Mesendoderm (in vitro differentiated cells): Measurements from ENCODE around the gene RTKN2.

Source experiments
- DNase-seq: peaks from one replicate; pipeline ENCODE4 v3.0.0; 2013
- H2AK5ac ChIP-seq: 2 replicates; pipeline ENCODE4 v1.6.1; 2013; ENCODE audit warnings: low read length, inconsistent platforms
- H2BK120ac ChIP-seq: 2 replicates; pipeline ENCODE4 v1.6.1; 2013; ENCODE audit warnings: low read depth, mild to moderate bottlenecking, low read length, moderate library complexity, mixed read lengths
- H2BK15ac ChIP-seq: replicated peaks from 2 replicates; pipeline ENCODE4 v1.6.1; 2013; ENCODE audit warnings: low read depth, mild to moderate bottlenecking, moderate library complexity
- H2BK5ac ChIP-seq: 2 replicates; pipeline ENCODE4 v1.6.1; 2013; ENCODE audit warnings: low read length, inconsistent platforms
- H3K18ac ChIP-seq: 2 replicates; pipeline ENCODE4 v1.6.1; 2013; ENCODE audit warnings: mild to moderate bottlenecking, low read length, mixed read lengths
- H3K23ac ChIP-seq: one replicate; pipeline ENCODE4 v1.6.1; 2013; ENCODE audit warnings: low read length
- H3K27ac ChIP-seq: 2 replicates; pipeline ENCODE4 v1.5.1; 2013; ENCODE audit warnings: low read depth, mild to moderate bottlenecking, inconsistent platforms, low read length, moderate library complexity
- H3K27me3 ChIP-seq: 2 replicates; pipeline ENCODE4 v1.6.1; 2013; ENCODE audit warnings: low read length, control low read depth, mild to moderate bottlenecking, inconsistent platforms; ENCODE audit not compliant: insufficient read depth, poor library complexity
- H3K36me3 ChIP-seq: 2 replicates; pipeline ENCODE4 v1.6.1; 2013; ENCODE audit warnings: low read length, inconsistent platforms; ENCODE audit not compliant: control insufficient read depth, insufficient read depth
- H3K4ac ChIP-seq: one replicate; pipeline ENCODE4 v1.6.1; 2013; ENCODE audit warnings: low read depth, mild to moderate bottlenecking, low read length, moderate library complexity
- H3K4me1 ChIP-seq: 2 replicates; pipeline ENCODE4 v1.6.1; 2013; ENCODE audit warnings: low read depth, low read length, inconsistent platforms; ENCODE audit not compliant: control insufficient read depth
- H3K4me2 ChIP-seq: 2 replicates; pipeline ENCODE4 v1.6.1; 2013; ENCODE audit warnings: low read length
- H3K4me3 ChIP-seq: 2 replicates; pipeline ENCODE4 v1.5.1; 2013; ENCODE audit warnings: mild to moderate bottlenecking, low read length
- H3K56ac ChIP-seq: one replicate; pipeline ENCODE4 v1.6.1; 2013; ENCODE audit warnings: low read length
- H3K79me1 ChIP-seq: 2 replicates; pipeline ENCODE4 v1.6.1; 2013; ENCODE audit warnings: low read length, inconsistent platforms
- H3K79me2 ChIP-seq: 2 replicates; pipeline ENCODE4 v1.6.1; 2013; ENCODE audit warnings: mild to moderate bottlenecking, low read length; ENCODE audit not compliant: control insufficient read depth, insufficient read depth
- H3K9ac ChIP-seq: 2 replicates; pipeline ENCODE4 v1.6.1; 2013; ENCODE audit warnings: low read length, inconsistent platforms
- H4K5ac ChIP-seq: one replicate; pipeline ENCODE4 v1.6.1; 2013; ENCODE audit warnings: low read length
- H4K8ac ChIP-seq: one replicate; pipeline ENCODE4 v1.6.1; 2013; ENCODE audit warnings: low read depth, mild to moderate bottlenecking, control low read depth, low read length, moderate library complexity
- WGBS: extraction: QIAGEN DNeasy Blood & Tissue Kit; methylation state at CpG from one replicate; pipeline ENCODE4 v1.1.7; 2013; ENCODE audit warnings: low lambda C conversion rate, missing lambda C conversion rate; ENCODE audit not compliant: insufficient coverage; ENCODE audit errors: extremely low coverage; 5-methylcytosine and 5-hydroxymethylcytosine counted together

RTKN2 gene

DNA sequence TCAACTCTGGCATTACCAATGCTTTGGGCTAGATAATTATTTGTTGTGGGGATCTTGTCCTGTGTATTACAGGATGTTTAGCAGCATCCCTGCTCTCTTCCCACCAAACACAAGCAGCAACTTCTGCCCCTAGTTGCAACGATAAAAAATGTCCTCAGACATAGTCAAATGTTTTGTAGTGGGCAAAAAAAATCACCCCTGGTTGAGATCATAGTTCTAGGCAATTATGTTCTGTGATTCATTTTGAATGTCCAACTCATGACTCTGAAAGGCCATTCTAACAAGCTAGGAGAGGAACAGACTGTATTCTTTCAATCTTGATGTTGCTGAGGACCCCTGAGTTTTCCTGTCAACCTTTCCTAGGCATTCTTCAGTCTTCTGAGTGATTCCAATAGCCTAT lies 79.5 kb downstream of the RTKN2 start:
- H3K79me1 ChIP-seq, result no peaks in the 10 kb centered on the region
- no peak overlapping the region for H3K4me2 ChIP-seq
- no peak overlapping the region for H4K8ac ChIP-seq
- no peak overlapping the region for H3K27ac ChIP-seq
- no peak overlapping the region for H2AK5ac ChIP-seq
- no peaks in the 10 kb centered on the region for H3K27me3 ChIP-seq
- H3K9ac ChIP-seq, result no peak overlapping the region
- H3K4ac ChIP-seq, result no peak overlapping the region
- DNase-seq, result no peak
- H3K56ac ChIP-seq, result no peak overlapping the region
- no peaks in the 10 kb centered on the region for H3K79me2 ChIP-seq
- H3K18ac ChIP-seq, result no peak overlapping the region
- no peak overlapping the region for H2BK15ac ChIP-seq
- no CpG with 5 or more reads among the region's 1 CpG for WGBS
- H3K4me1 ChIP-seq, result no peaks in the 10 kb centered on the region
- H4K5ac ChIP-seq, result no peak overlapping the region
- no peak overlapping the region for H2BK5ac ChIP-seq
- no peak overlapping the region for H3K23ac ChIP-seq
- H3K4me3 ChIP-seq, result no peak overlapping the region
- no peaks in the 10 kb centered on the region for H3K36me3 ChIP-seq
- H2BK120ac ChIP-seq, result no peak overlapping the region

DNA sequence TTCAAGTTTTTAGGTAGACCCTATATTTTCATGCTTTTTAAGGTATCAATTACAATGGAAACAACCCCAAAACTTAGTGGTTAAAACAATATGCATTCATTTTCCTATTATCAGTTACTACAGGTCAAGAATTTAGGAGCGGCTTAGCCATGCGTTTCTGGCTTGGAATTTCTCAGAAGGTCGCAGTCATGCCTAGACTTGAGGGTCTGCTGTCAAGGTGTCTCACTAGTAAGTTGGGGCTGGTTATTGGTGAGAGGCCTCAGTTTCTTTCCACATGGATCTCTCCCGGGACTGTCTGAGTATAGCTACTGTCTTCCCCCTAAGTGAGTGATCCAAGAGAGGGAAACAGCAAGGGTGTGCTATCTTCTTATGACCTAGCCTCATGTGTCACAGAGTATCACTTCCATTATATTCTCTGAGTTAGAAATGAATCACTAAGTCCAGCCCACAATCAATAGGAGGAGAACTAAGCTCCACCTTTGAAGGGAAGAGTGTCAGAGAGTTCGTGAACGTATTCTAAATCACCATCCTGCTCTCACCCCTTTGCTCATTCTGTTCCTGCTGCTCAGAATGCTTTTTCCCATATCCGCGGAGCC lies 80.5 kb downstream of the RTKN2 start:
- H2AK5ac ChIP-seq, result no peak overlapping the region
- no peak overlapping the region for H3K4ac ChIP-seq
- H4K5ac ChIP-seq, result no peak overlapping the region
- no peaks in the 10 kb centered on the region for H3K79me2 ChIP-seq
- H3K36me3 ChIP-seq, result no peaks in the 10 kb centered on the region
- H3K18ac ChIP-seq, result no peak overlapping the region
- H2BK5ac ChIP-seq, result no peak overlapping the region
- H3K4me2 ChIP-seq, result no peak overlapping the region
- DNase-seq, result no peak
- no peak overlapping the region for H4K8ac ChIP-seq
- no peaks in the 10 kb centered on the region for H3K27me3 ChIP-seq
- WGBS, result no CpG with 5 or more reads among the region's 8 CpGs
- no peaks in the 10 kb centered on the region for H3K79me1 ChIP-seq
- H3K56ac ChIP-seq, result no peak overlapping the region
- H2BK120ac ChIP-seq, result no peak overlapping the region
- no peak overlapping the region for H2BK15ac ChIP-seq
- H3K4me3 ChIP-seq, result no peak overlapping the region
- H3K27ac ChIP-seq, result no peak overlapping the region
- H3K9ac ChIP-seq, result no peak overlapping the region
- H3K4me1 ChIP-seq, result no peaks in the 10 kb centered on the region
- no peak overlapping the region for H3K23ac ChIP-seq

DNA sequence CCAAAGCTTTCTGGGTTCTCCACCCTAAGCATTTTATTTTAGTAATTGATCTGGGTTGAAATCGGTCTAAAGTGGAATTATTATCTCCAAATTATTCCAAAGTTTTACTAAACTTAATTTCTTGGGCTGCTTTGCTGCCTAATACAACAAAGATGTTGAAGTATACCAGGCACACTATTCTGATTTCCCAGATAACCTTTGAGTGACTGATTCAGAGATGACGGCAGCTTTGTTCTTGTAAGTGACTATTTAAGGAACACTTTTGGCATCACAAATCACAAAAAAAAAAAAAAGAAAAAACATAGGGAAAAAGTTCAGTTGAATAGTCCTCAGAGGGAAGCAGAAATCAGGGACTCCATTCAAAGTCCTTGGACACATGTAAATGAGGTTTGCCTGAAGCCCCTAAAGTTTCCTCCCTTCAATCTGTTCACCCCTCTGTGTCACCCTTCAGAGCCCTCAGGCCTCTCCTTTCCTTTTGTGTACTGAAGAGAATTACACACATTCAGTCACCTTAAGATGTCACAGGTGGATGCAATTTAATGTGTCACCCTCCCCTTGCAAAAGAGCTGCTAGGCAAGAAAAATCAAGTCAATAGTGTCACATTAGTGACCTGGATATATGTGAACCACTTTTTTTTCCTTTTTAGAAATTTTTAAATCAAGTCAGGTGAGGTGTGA lies 81.5 kb downstream of the RTKN2 start:
- Histone ChIP-seq H3K27me3 (no peaks in the 10 kb centered on the region), H2BK5ac (no peak overlapping the region), H3K27ac (no peak overlapping the region), H3K9ac (no peak overlapping the region), H3K36me3 (no peaks in the 10 kb centered on the region), H3K79me2 (no peaks in the 10 kb centered on the region), H4K8ac (no peak overlapping the region), H3K79me1 (no peaks in the 10 kb centered on the region), H2BK15ac (no peak overlapping the region), H2BK120ac (no peak overlapping the region), H3K56ac (no peak overlapping the region), H3K4me1 (no peaks in the 10 kb centered on the region), H2AK5ac (no peak overlapping the region), H3K18ac (no peak overlapping the region), H3K4ac (no peak overlapping the region), H3K4me3 (no peak overlapping the region), H4K5ac (no peak overlapping the region), H3K4me2 (no peak overlapping the region), H3K23ac (no peak overlapping the region)
- no peak for DNase-seq
- no CpG with 5 or more reads among the region's 2 CpGs for WGBS

DNA sequence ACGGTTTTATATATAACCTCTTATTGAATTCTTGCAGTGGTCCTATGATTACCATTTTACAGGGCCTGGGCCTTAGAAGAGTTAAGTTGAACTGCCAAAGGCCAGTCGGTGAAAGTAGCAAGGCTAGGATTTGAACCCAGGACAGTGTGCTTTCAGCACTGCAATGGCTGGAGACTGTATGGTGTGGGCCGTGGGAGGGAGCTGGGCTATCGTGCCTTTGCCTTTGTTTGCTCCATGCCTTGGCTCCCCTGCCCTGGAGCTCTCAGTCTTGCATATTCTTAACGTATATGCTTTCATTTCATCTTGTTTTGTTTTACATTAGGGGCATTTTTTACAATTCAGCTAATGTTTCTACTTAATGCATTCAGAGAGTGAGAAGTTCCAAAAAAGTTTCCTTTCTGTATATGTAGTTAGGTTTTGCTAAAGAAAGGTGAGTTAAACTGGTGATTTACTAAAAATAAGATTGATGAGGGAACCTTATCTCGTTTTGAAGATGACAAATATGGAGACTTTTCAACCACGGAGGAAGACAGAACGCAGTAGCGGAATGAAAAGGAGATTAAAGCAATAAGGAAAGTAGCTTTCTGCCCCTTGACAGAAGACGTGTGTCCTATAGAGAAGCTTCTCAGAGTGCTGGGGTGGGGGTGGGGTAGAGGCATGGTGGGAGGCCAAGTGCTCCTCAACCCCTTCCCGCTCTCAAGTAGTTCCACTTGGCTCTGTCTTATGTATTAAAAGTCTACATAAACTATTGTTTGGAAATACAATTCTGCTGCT lies 82.5 kb downstream of the RTKN2 start:
- no peak overlapping the region for H2AK5ac ChIP-seq
- no peak overlapping the region for H2BK5ac ChIP-seq
- no peak overlapping the region for H4K8ac ChIP-seq
- no peak for DNase-seq
- H3K36me3 ChIP-seq, result no peaks in the 10 kb centered on the region
- H2BK120ac ChIP-seq, result no peak overlapping the region
- H3K56ac ChIP-seq, result no peak overlapping the region
- H4K5ac ChIP-seq, result no peak overlapping the region
- no peak overlapping the region for H3K27ac ChIP-seq
- H3K79me1 ChIP-seq, result no peaks in the 10 kb centered on the region
- WGBS, result no CpG with 5 or more reads among the region's 11 CpGs
- H3K4me3 ChIP-seq, result no peak overlapping the region
- no peaks in the 10 kb centered on the region for H3K4me1 ChIP-seq
- H3K9ac ChIP-seq, result no peak overlapping the region
- H3K23ac ChIP-seq, result no peak overlapping the region
- no peak overlapping the region for H2BK15ac ChIP-seq
- no peak overlapping the region for H3K4me2 ChIP-seq
- no peaks in the 10 kb centered on the region for H3K79me2 ChIP-seq
- H3K18ac ChIP-seq, result no peak overlapping the region
- no peaks in the 10 kb centered on the region for H3K27me3 ChIP-seq
- H3K4ac ChIP-seq, result no peak overlapping the region

DNA sequence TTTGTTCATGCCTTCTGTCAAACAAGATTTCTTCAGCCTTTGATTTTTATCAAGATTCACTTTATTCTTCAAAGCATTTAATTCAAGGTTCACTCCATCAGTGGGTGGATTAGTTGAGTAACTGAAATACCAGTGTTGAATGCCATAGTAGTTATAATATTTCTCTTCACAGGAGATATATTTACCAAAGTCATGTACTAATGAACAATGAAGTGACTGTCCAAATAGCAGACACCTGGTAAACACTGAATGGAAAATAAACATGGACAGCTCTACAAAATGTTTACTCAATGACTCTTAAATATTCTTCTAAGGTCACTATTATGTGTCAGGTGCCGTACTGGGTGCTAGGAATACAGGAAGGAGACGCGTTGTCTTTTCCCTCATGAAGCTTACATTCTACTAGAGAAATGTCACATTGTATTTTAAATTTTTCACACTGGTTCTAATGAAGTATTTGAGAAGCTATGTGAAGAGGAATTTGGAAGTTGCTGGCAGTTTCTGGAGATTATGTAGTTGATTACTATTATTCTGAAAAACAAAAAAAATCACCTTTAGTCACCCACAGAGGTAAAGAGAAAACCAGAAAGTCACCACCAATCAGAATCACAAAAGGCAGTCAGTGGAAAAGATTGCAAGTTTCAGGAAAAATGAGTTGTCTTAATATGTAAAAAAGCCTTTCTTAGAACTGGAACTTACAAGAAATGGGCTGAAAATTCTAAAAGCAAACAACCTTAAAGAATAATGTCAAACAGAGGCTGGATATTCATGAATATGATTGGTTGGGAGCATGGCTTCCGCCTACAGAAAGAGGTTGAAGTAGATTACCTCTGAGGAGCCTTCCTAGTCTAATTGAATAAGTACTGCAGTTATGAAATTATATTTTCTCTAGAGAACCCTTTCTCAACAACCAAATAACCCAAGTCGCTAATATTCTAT lies 84.5 kb downstream of the RTKN2 start:
- H2BK15ac ChIP-seq, result no peak overlapping the region
- H3K36me3 ChIP-seq, result no peaks in the 10 kb centered on the region
- no peaks in the 10 kb centered on the region for H3K79me1 ChIP-seq
- no peak overlapping the region for H3K4me3 ChIP-seq
- H3K18ac ChIP-seq, result no peak overlapping the region
- H3K4me2 ChIP-seq, result no peak overlapping the region
- H3K56ac ChIP-seq, result no peak overlapping the region
- H3K4ac ChIP-seq, result no peak overlapping the region
- no peak overlapping the region for H4K5ac ChIP-seq
- H3K23ac ChIP-seq, result no peak overlapping the region
- no peak for DNase-seq
- no peak overlapping the region for H2BK120ac ChIP-seq
- no peaks in the 10 kb centered on the region for H3K27me3 ChIP-seq
- H4K8ac ChIP-seq, result no peak overlapping the region
- no peak overlapping the region for H3K27ac ChIP-seq
- WGBS, result 100% methylated on average over 1 of the region's 5 CpGs
- no peak overlapping the region for H3K9ac ChIP-seq
- H2BK5ac ChIP-seq, result no peak overlapping the region
- no peak overlapping the region for H2AK5ac ChIP-seq
- H3K79me2 ChIP-seq, result no peaks in the 10 kb centered on the region
- no peaks in the 10 kb centered on the region for H3K4me1 ChIP-seq
